ENCODE data around the gene ADAP1.

ADAP1 gene

DNA sequence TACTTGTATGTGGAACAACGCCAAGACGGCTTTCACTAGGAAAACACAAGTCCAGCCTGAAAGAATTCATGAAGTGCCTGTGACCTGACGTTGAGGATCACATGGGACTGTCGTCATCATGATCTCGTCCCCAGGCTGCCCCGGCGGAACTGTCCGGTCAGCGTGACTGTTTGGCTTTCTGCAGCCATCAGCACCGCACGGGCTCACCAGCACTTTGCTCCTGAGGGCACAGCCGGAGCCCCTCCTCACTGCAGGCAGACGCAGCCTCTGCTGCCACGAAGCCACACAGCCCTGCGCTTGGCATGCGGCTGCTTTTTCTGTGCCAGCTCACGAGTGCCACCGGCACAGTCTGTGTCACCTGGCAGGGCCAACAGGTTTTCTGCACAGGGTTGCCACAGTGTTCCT is 87.5 kb downstream of the ADAP1 start:
- no peak overlapping the region for H3K9ac ChIP-seq (ENCODE audit: low read depth, low read length)
- H3K4me3 ChIP-seq (ENCODE audit: low read depth, low read length): no peak overlapping the region
- peaks cover 50% of the 10 kb centered on the region for H3K36me3 ChIP-seq (ENCODE audit: control insufficient read depth, insufficient read depth, low read length)
- no peaks in the 10 kb centered on the region for H3K9me3 ChIP-seq (ENCODE audit: control insufficient read depth, insufficient read depth, low read length)
- H3K4me1 ChIP-seq (ENCODE audit: control insufficient read depth, insufficient read depth, low read length): no peaks in the 10 kb centered on the region
- H3K27me3 ChIP-seq (ENCODE audit: control insufficient read depth, insufficient read depth, low read length): no peaks in the 10 kb centered on the region

- Histone ChIP-seq H3K27me3 (ENCODE audit: control insufficient read depth, insufficient read depth, low read length) (no peaks in the 10 kb centered on the region), H3K9me3 (ENCODE audit: control insufficient read depth, insufficient read depth, low read length) (no peaks in the 10 kb centered on the region), H3K9ac (ENCODE audit: low read depth, low read length) (no peak overlapping the region), H3K4me3 (ENCODE audit: low read depth, low read length) (no peak overlapping the region), H3K4me1 (ENCODE audit: control insufficient read depth, insufficient read depth, low read length) (no peaks in the 10 kb centered on the region), H3K36me3 (ENCODE audit: control insufficient read depth, insufficient read depth, low read length) (peaks cover 57% of the 10 kb centered on the region)
Observed at GRCh38 chr7:865921-866320, 88.6 kb downstream of the ADAP1 start.

GRCh38 chr7:863106-863505 is 91.4 kb downstream of the ADAP1 start:
- Histone ChIP-seq H3K4me1 (ENCODE audit: control insufficient read depth, insufficient read depth, low read length) (no peaks in the 10 kb centered on the region), H3K27me3 (ENCODE audit: control insufficient read depth, insufficient read depth, low read length) (no peaks in the 10 kb centered on the region), H3K9ac (ENCODE audit: low read depth, low read length) (no peak overlapping the region), H3K4me3 (ENCODE audit: low read depth, low read length) (no peak overlapping the region), H3K9me3 (ENCODE audit: control insufficient read depth, insufficient read depth, low read length) (no peaks in the 10 kb centered on the region), H3K36me3 (ENCODE audit: control insufficient read depth, insufficient read depth, low read length) (peaks cover 65% of the 10 kb centered on the region)

GRCh38 chr7:862157-862556 is 92.3 kb downstream of the ADAP1 start:
- Histone ChIP-seq H3K4me3 (ENCODE audit: low read depth, low read length) (no peak overlapping the region), H3K9ac (ENCODE audit: low read depth, low read length) (no peak overlapping the region), H3K27me3 (ENCODE audit: control insufficient read depth, insufficient read depth, low read length) (no peaks in the 10 kb centered on the region), H3K9me3 (ENCODE audit: control insufficient read depth, insufficient read depth, low read length) (no peaks in the 10 kb centered on the region), H3K36me3 (ENCODE audit: control insufficient read depth, insufficient read depth, low read length) (peaks cover 61% of the 10 kb centered on the region), H3K4me1 (ENCODE audit: control insufficient read depth, insufficient read depth, low read length) (no peaks in the 10 kb centered on the region)

DNA sequence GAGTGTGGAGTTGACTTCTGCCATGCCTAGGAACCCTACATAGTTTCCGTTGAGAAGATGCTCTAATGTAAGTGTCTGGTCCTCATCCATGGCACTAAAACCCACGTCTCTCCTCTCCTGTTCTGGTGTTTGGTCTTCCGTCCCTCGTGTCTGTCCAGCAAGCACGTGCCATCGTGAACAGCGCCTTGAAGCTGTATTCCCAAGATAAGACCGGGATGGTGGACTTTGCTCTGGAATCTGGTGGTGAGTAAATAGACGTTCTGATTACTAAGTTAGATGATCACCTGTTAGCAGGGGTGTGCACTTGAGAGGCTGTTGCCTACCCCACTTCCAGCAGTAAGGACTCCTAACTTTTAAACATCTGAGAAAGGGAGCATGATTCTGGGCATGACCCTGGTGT is 93.3 kb downstream of the ADAP1 start:
- H3K36me3 ChIP-seq (ENCODE audit: control insufficient read depth, insufficient read depth, low read length): peaks cover 67% of the 10 kb centered on the region
- H3K4me1 ChIP-seq (ENCODE audit: control insufficient read depth, insufficient read depth, low read length): no peaks in the 10 kb centered on the region
- H3K27me3 ChIP-seq (ENCODE audit: control insufficient read depth, insufficient read depth, low read length): no peaks in the 10 kb centered on the region
- no peak overlapping the region for H3K4me3 ChIP-seq (ENCODE audit: low read depth, low read length)
- H3K9me3 ChIP-seq (ENCODE audit: control insufficient read depth, insufficient read depth, low read length): no peaks in the 10 kb centered on the region
- no peak overlapping the region for H3K9ac ChIP-seq (ENCODE audit: low read depth, low read length)

DNA sequence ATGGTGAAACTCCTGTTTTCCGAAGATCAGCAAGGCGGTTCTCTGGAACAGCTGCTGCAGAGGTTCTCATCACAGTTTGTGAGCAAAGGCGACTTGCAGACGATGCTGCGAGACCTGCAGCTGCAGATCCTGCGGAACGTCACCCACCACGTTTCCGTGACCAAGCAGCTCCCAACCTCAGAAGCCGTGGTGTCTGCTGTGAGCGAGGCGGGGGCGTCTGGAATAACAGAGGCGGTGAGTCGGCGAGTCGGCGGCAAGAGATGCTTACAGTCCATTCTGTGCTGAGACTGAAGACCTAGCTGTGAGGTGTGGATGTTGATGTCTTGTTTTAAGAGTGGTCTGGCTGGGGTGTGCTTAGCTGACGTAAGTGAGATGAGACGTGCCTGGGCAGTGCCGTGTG is 94.3 kb downstream of the ADAP1 start:
- peaks cover 63% of the 10 kb centered on the region for H3K36me3 ChIP-seq (ENCODE audit: control insufficient read depth, insufficient read depth, low read length)
- H3K4me3 ChIP-seq (ENCODE audit: low read depth, low read length): no peak overlapping the region
- no peak overlapping the region for H3K9ac ChIP-seq (ENCODE audit: low read depth, low read length)
- H3K4me1 ChIP-seq (ENCODE audit: control insufficient read depth, insufficient read depth, low read length): no peaks in the 10 kb centered on the region
- H3K9me3 ChIP-seq (ENCODE audit: control insufficient read depth, insufficient read depth, low read length): no peaks in the 10 kb centered on the region
- no peaks in the 10 kb centered on the region for H3K27me3 ChIP-seq (ENCODE audit: control insufficient read depth, insufficient read depth, low read length)

- Histone ChIP-seq H3K4me1 (ENCODE audit: control insufficient read depth, insufficient read depth, low read length) (no peaks in the 10 kb centered on the region), H3K36me3 (ENCODE audit: control insufficient read depth, insufficient read depth, low read length) (peaks cover 61% of the 10 kb centered on the region), H3K9me3 (ENCODE audit: control insufficient read depth, insufficient read depth, low read length) (no peaks in the 10 kb centered on the region), H3K4me3 (ENCODE audit: low read depth, low read length) (no peak overlapping the region), H3K27me3 (ENCODE audit: control insufficient read depth, insufficient read depth, low read length) (no peaks in the 10 kb centered on the region), H3K9ac (ENCODE audit: low read depth, low read length) (no peak overlapping the region)
Observed at GRCh38 chr7:859359-860030, 95.0 kb downstream of the ADAP1 start.

GRCh38 chr7:857661-858060 is 96.8 kb downstream of the ADAP1 start:
- Histone ChIP-seq H3K9me3 (ENCODE audit: control insufficient read depth, insufficient read depth, low read length) (no peaks in the 10 kb centered on the region), H3K4me3 (ENCODE audit: low read depth, low read length) (no peak overlapping the region), H3K27me3 (ENCODE audit: control insufficient read depth, insufficient read depth, low read length) (no peaks in the 10 kb centered on the region), H3K4me1 (ENCODE audit: control insufficient read depth, insufficient read depth, low read length) (no peaks in the 10 kb centered on the region), H3K36me3 (ENCODE audit: control insufficient read depth, insufficient read depth, low read length) (peaks cover 74% of the 10 kb centered on the region), H3K9ac (ENCODE audit: low read depth, low read length) (no peak overlapping the region)

DNA sequence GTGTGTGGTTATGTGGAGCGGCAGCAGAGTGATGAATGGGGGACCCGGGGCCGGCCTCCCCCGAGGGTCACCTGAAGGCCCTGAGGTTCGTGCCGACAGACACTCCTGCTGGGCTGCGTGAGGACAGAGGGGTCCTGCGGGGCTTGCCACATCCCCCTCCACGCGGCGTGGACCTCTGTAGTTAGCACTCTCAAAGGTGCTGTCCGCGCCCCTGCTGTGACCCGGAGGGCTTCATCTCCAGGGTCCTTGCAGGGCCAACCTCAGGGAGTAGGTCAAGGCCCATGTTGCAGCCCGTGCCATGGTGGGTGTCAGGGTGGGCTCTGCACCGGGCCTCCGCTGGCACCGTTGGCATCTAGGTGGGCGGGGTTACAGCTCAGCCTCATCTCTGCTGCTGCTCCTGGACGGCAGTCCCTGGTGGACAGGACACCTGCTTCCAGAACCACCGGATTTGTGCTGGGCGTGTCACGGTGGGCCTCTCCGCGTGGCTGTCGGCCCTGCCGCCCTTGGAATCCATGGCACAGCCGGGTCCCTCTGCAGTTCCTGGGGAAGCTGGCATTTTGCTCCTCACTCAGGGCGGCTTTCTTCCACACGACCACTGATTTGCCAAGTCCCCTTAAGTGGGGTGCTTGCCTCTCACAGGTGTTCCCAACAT is 97.9 kb downstream of the ADAP1 start:
- Histone ChIP-seq H3K4me1 (ENCODE audit: control insufficient read depth, insufficient read depth, low read length) (no peaks in the 10 kb centered on the region), H3K27me3 (ENCODE audit: control insufficient read depth, insufficient read depth, low read length) (no peaks in the 10 kb centered on the region), H3K9me3 (ENCODE audit: control insufficient read depth, insufficient read depth, low read length) (no peaks in the 10 kb centered on the region), H3K4me3 (ENCODE audit: low read depth, low read length) (no peak overlapping the region), H3K36me3 (ENCODE audit: control insufficient read depth, insufficient read depth, low read length) (peaks cover 78% of the 10 kb centered on the region), H3K9ac (ENCODE audit: low read depth, low read length) (no peak overlapping the region)

- Histone ChIP-seq H3K4me3 (ENCODE audit: low read depth, low read length) (no peak overlapping the region), H3K9ac (ENCODE audit: low read depth, low read length) (no peak overlapping the region), H3K36me3 (ENCODE audit: control insufficient read depth, insufficient read depth, low read length) (peaks cover 78% of the 10 kb centered on the region), H3K4me1 (ENCODE audit: control insufficient read depth, insufficient read depth, low read length) (no peaks in the 10 kb centered on the region), H3K9me3 (ENCODE audit: control insufficient read depth, insufficient read depth, low read length) (no peaks in the 10 kb centered on the region), H3K27me3 (ENCODE audit: control insufficient read depth, insufficient read depth, low read length) (no peaks in the 10 kb centered on the region)
Observed at GRCh38 chr7:855686-856369, 98.7 kb downstream of the ADAP1 start.

- Histone ChIP-seq H3K9ac (ENCODE audit: low read depth, low read length) (no peak overlapping the region), H3K36me3 (ENCODE audit: control insufficient read depth, insufficient read depth, low read length) (peaks cover 74% of the 10 kb centered on the region), H3K4me1 (ENCODE audit: control insufficient read depth, insufficient read depth, low read length) (no peaks in the 10 kb centered on the region), H3K4me3 (ENCODE audit: low read depth, low read length) (no peak overlapping the region), H3K27me3 (ENCODE audit: control insufficient read depth, insufficient read depth, low read length) (no peaks in the 10 kb centered on the region), H3K9me3 (ENCODE audit: control insufficient read depth, insufficient read depth, low read length) (no peaks in the 10 kb centered on the region)
Observed at GRCh38 chr7:854118-854775, 100.2 kb downstream of the ADAP1 start.
